CD14-positive monocyte (primary cell): Measurements from ENCODE around the gene DCC. TPM values are rescaled to one million over a fixed set of nuclear protein-coding genes. Genes with fewer than 3 reads are reported as not detected.

Experiments
- DNase-seq, 3 donors: peaks; one replicate each; pipeline ENCODE4 v3.0.0-alpha.2; 2011 to 2022
- H2AFZ ChIP-seq: 2 replicates; pipeline ENCODE4 v1.6.0; 2012; ENCODE audit warnings: mild to moderate bottlenecking, low read depth, low read length, inconsistent platforms; ENCODE audit not compliant: insufficient read depth, poor library complexity, severe bottlenecking
- H3K27ac ChIP-seq, 2 donors: 1 replicate in 1 of 2; 2 replicates in 1 of 2; pipeline ENCODE4 v1.5.1; 2012 to 2013; ENCODE audit warnings: low read length in 2 of 2, control low read depth in 1 of 2, inconsistent platforms in 1 of 2, low read depth in 1 of 2, mild to moderate bottlenecking in 1 of 2
- H3K27me3 ChIP-seq, 2 donors: one replicate each; pipeline versions ENCODE4 v1.6.0 to v1.6.1; 2011 to 2013; ENCODE audit warnings: low read length in 2 of 2; ENCODE audit not compliant: control insufficient read depth in 2 of 2, insufficient read depth in 2 of 2
- H3K36me3 ChIP-seq, 2 donors: replicated peaks in 1 of 2; 1 replicate in 1 of 2; 2 replicates in 1 of 2; pipeline versions ENCODE4 v1.5.1 to v1.6.1; 2012 to 2013; ENCODE audit warnings: low read length in 2 of 2, control low read depth in 1 of 2, inconsistent platforms in 1 of 2, mild to moderate bottlenecking in 1 of 2; ENCODE audit not compliant: insufficient read depth in 2 of 2, control insufficient read depth in 1 of 2
- H3K4me1 ChIP-seq, 2 donors: 1 replicate in 1 of 2; 2 replicates in 1 of 2; pipeline versions ENCODE4 v1.5.1 to v1.6.1; 2012 to 2013; ENCODE audit warnings: low read length in 2 of 2, control low read depth in 1 of 2, inconsistent platforms in 1 of 2, mild to moderate bottlenecking in 1 of 2, moderate library complexity in 1 of 2; ENCODE audit not compliant: insufficient read depth in 2 of 2, control insufficient read depth in 1 of 2
- H3K4me2 ChIP-seq: replicated peaks from 2 replicates; pipeline ENCODE3; 2012; ENCODE audit warnings: low read length, moderate library complexity, mild to moderate bottlenecking; ENCODE audit not compliant: poor library complexity, severe bottlenecking; ENCODE audit errors: extremely low read depth
- H3K4me3 ChIP-seq, 3 experiments: fragments of 200-600 bp in 1 of 3; sonication (generic) in 1 of 3; replicated peaks in 1 of 3; 1 replicate in 2 of 3; 2 replicates in 1 of 3; pipeline ENCODE4 v1.5.1; 2011 to 2013; ENCODE audit warnings: low read length in 3 of 3, mild to moderate bottlenecking in 3 of 3, control low read depth in 2 of 3, low read depth in 2 of 3, inconsistent platforms in 1 of 3, moderate library complexity in 1 of 3
- H3K79me2 ChIP-seq: 2 replicates; pipeline ENCODE4 v1.6.0; 2012; ENCODE audit warnings: mild to moderate bottlenecking, control low read depth, inconsistent platforms, low read length, moderate library complexity; ENCODE audit not compliant: insufficient read depth
- H3K9ac ChIP-seq: 2 replicates; pipeline ENCODE4 v1.6.0; 2017; ENCODE audit warnings: low read length, mild to moderate bottlenecking; ENCODE audit not compliant: insufficient read depth, poor library complexity, severe bottlenecking
- H3K9me3 ChIP-seq, 2 donors: replicated peaks in 1 of 2; 1 replicate in 1 of 2; 2 replicates in 1 of 2; pipeline versions ENCODE4 v1.5.1 to v1.6.1; 2012 to 2013; ENCODE audit warnings: low read length in 2 of 2, control low read depth in 1 of 2; ENCODE audit not compliant: control insufficient read depth in 1 of 2, insufficient read depth in 1 of 2
- H4K20me1 ChIP-seq: 2 replicates; pipeline ENCODE4 v1.6.0; 2012; ENCODE audit warnings: mild to moderate bottlenecking, low read length, control low read depth, moderate library complexity; ENCODE audit not compliant: insufficient read depth
- H3K27ac Mint-ChIP-seq, 7 donors: one replicate each; pipeline ENCODE4 v1.8.0; 2020; ENCODE audit warnings: mild to moderate bottlenecking in 7 of 7, mixed read lengths in 7 of 7, moderate library complexity in 6 of 7, inconsistent platforms in 2 of 7
- H3K27me3 Mint-ChIP-seq, 3 donors: one replicate each; pipeline ENCODE4 v1.8.0; 2021 to 2022; ENCODE audit warnings: low read depth in 3 of 3, mild to moderate bottlenecking in 3 of 3, mixed read lengths in 3 of 3, moderate library complexity in 3 of 3, inconsistent platforms in 1 of 3
- H3K36me3 Mint-ChIP-seq, 2 donors: one replicate each; pipeline ENCODE4 v1.8.0; 2020; ENCODE audit warnings: mixed read lengths in 2 of 2, inconsistent platforms in 1 of 2, mild to moderate bottlenecking in 1 of 2
- H3K4me1 Mint-ChIP-seq: one replicate; pipeline ENCODE4 v1.8.0; 2020; ENCODE audit warnings: mild to moderate bottlenecking, mixed read lengths
- H3K4me3 Mint-ChIP-seq, 2 donors: one replicate each; pipeline ENCODE4 v1.8.0; 2020; ENCODE audit warnings: mild to moderate bottlenecking in 2 of 2, mixed read lengths in 2 of 2, moderate library complexity in 1 of 2
- H3K9me3 Mint-ChIP-seq, 7 donors: one replicate each; pipeline ENCODE4 v1.8.0; 2020 to 2022; ENCODE audit warnings: mixed read lengths in 7 of 7, mild to moderate bottlenecking in 6 of 7, moderate library complexity in 6 of 7, inconsistent platforms in 2 of 7
- WGBS: methylation state at CpG from one replicate; pipeline ENCODE4 v1.1.5; 2013; ENCODE audit warnings: missing lambda C conversion rate; ENCODE audit not compliant: insufficient coverage; 5-methylcytosine and 5-hydroxymethylcytosine counted together
- intact Hi-C, 2 donors: fragments of 100-400 bp; cut with micrococcal nuclease; formaldehyde crosslinking; loops; one replicate each; pipeline versions ENCODE4 v1.15.0 to v1.15.1; 2023
- polyA plus RNA-seq, 3 donors: library from polyadenylated mRNA; depleted of rRNA in 1 of 3; unstranded in 2 of 3; stranded (reverse) in 1 of 3; fragments of 300-500 nt in 2 of 3; fragments of >200 nt in 1 of 3; fragmentation: Illumina TruSeq in 2 of 3; gene quantifications; 1 replicate in 2 of 3; 2 replicates in 1 of 3; pipeline ENCODE4 v1.2.3, GENCODE V29; 2012 to 2021
- TF ChIP-seq, protein P1 (sequence below): fragments of 200-600 bp; IDR thresholded peaks from one replicate; pipeline ENCODE4 v1.8.0; 2022; ENCODE audit warnings: antibody characterized with exemption, mild to moderate bottlenecking

Gene DCC
- polyA plus RNA-seq, 3 donors: not detected

DNA sequence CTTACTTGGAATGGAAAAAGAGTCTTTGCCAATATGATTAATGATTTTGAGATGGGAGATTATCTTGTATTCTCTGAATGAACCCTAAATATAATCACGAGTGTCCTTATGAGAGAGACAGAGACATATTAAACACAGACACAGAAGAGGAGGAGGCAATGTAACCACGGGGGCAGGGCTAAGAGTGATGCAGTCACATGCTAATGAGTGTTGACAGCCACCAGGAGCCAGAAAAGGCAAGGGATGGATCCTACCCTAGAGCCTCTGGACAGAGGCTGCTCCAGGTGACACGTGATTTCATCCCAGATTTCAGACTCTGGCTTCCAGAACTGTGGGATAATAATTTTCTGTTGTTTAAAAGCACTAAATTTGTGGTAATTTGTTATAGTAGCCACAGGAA lies 1204.9 kb downstream of the DCC start:
- Histone ChIP-seq H3K36me3 (no peaks in the 10 kb centered on the region), H3K4me1 (no peaks in the 10 kb centered on the region), H2AFZ (no peak overlapping the region), H3K27ac (no peak overlapping the region), H3K79me2 (no peaks in the 10 kb centered on the region), H4K20me1 (no peaks in the 10 kb centered on the region), H3K4me2 (no peak overlapping the region), H3K9ac (no peak overlapping the region), H3K27me3 (no peaks in the 10 kb centered on the region), H3K9me3 (no peaks in the 10 kb centered on the region), H3K4me3 (no peak overlapping the region)
- WGBS: 20% methylated on average over 1 of the region's 3 CpGs
- peaks cover 0 to 5% (median 2%) of the 10 kb centered on the region in 7 donors for H3K9me3 Mint-ChIP-seq
- intact Hi-C loops: no loop called here
- TF ChIP-seq, protein P1, sequence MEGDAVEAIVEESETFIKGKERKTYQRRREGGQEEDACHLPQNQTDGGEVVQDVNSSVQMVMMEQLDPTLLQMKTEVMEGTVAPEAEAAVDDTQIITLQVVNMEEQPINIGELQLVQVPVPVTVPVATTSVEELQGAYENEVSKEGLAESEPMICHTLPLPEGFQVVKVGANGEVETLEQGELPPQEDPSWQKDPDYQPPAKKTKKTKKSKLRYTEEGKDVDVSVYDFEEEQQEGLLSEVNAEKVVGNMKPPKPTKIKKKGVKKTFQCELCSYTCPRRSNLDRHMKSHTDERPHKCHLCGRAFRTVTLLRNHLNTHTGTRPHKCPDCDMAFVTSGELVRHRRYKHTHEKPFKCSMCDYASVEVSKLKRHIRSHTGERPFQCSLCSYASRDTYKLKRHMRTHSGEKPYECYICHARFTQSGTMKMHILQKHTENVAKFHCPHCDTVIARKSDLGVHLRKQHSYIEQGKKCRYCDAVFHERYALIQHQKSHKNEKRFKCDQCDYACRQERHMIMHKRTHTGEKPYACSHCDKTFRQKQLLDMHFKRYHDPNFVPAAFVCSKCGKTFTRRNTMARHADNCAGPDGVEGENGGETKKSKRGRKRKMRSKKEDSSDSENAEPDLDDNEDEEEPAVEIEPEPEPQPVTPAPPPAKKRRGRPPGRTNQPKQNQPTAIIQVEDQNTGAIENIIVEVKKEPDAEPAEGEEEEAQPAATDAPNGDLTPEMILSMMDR: no peak
- H3K27ac Mint-ChIP-seq: no peak overlapping the region
- no peak overlapping the region for H3K4me3 Mint-ChIP-seq
- no peaks in the 10 kb centered on the region for H3K27me3 Mint-ChIP-seq
- no peaks in the 10 kb centered on the region for H3K36me3 Mint-ChIP-seq
- H3K4me1 Mint-ChIP-seq: no peaks in the 10 kb centered on the region
- no peak for DNase-seq

DNA sequence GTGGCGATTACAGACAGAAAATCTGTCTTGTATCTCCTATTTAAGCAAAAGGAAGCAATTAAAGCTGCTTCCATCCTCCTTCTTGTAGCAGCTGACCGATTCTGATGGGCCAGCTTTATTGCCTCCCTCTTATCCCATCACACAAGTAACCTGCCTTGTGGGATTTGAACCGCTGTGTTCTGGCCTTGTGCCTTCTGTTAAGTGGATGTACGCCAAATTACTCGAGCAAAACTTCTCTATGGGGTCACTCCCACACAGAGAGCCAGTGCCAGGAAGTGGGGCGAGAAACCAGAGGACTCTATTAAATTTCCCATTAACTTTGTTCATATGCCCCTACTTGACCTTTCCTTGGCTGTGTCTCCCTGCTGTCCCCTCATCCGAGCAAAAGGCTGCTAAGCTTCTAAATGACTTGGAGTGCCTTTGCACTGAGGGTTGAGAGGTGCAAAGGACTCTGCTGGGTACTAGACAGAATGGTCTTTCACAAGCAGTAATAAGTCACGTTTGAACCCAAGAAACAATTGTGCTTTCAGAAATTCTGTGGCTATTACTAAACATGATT lies 1212.0 kb downstream of the DCC start:
- no peaks in the 10 kb centered on the region for H3K4me1 ChIP-seq
- no peak overlapping the region for H2AFZ ChIP-seq
- Mint-ChIP-seq H3K27ac (no peak overlapping the region), H3K4me1 (no peaks in the 10 kb centered on the region), H3K27me3 (no peaks in the 10 kb centered on the region), H3K4me3 (no peak overlapping the region), H3K9me3 (peaks cover 0 to 8% (median 2%) of the 10 kb centered on the region in 7 donors), H3K36me3 (no peaks in the 10 kb centered on the region)
- H3K27ac ChIP-seq: no peak overlapping the region
- H3K27me3 ChIP-seq: no peaks in the 10 kb centered on the region
- no peak for DNase-seq
- no peaks in the 10 kb centered on the region for H3K79me2 ChIP-seq
- no peak overlapping the region for H3K9ac ChIP-seq
- no peak overlapping the region for H3K4me3 ChIP-seq
- H3K9me3 ChIP-seq: peaks cover 0 to 4% of the 10 kb centered on the region in 2 donors
- H3K4me2 ChIP-seq: no peak overlapping the region
- H3K36me3 ChIP-seq: no peaks in the 10 kb centered on the region
- no peaks in the 10 kb centered on the region for H4K20me1 ChIP-seq
- TF ChIP-seq, protein P1: no peak
- 89% methylated on average over 4 of the region's 8 CpGs for WGBS
- intact Hi-C loops: no loop called here
